Choroid plexus epithelial cell (primary cell): ENCODE data around the gene RFC1.
"Not testable (repeated sequence)": the region's sequence is repeated elsewhere in the genome, so short reads cannot be mapped to it uniquely, and the experiment has no call there.

Source experiments
- DNase-seq: peaks from one replicate; pipeline ENCODE4 v3.0.0-alpha.2; 2010; ENCODE audit warnings: low read depth
- H3K4me3 ChIP-seq: 2 replicates; pipeline ENCODE4 v1.5.1; 2011; ENCODE audit warnings: low read depth, mild to moderate bottlenecking, control low read depth, low read length, moderate library complexity
- TF ChIP-seq, protein P1 (sequence below): conservative IDR thresholded peaks from 2 replicates; pipeline ENCODE4 v1.5.1; 2011; ENCODE audit warnings: low read depth, mild to moderate bottlenecking, control low read depth, inconsistent platforms, low read length, moderate library complexity

The RFC1 gene

DNA sequence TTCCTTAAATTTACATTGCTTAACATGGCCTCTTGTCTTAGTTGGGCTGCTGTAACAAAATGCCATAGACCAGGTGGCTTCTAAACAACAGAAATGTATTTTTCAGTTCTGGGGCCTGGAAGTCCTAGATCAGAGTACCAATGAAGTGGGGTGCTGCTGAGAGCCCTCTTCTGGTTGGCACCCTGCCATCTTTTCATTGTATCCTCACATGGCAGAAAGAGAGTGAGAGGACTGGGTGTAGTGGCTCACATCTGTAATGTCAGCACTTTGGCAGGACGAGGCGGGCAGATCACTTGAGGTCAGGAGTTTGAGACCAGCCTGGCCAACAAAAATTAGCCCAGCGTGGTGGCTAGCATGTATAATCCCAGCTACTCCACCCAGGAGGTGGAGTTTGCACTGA lies 28.5 kb upstream of the RFC1 start:
- TF ChIP-seq, protein P1, sequence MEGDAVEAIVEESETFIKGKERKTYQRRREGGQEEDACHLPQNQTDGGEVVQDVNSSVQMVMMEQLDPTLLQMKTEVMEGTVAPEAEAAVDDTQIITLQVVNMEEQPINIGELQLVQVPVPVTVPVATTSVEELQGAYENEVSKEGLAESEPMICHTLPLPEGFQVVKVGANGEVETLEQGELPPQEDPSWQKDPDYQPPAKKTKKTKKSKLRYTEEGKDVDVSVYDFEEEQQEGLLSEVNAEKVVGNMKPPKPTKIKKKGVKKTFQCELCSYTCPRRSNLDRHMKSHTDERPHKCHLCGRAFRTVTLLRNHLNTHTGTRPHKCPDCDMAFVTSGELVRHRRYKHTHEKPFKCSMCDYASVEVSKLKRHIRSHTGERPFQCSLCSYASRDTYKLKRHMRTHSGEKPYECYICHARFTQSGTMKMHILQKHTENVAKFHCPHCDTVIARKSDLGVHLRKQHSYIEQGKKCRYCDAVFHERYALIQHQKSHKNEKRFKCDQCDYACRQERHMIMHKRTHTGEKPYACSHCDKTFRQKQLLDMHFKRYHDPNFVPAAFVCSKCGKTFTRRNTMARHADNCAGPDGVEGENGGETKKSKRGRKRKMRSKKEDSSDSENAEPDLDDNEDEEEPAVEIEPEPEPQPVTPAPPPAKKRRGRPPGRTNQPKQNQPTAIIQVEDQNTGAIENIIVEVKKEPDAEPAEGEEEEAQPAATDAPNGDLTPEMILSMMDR = no peak
- DNase-seq = no peak
- H3K4me3 ChIP-seq = no peak overlapping the region

DNA sequence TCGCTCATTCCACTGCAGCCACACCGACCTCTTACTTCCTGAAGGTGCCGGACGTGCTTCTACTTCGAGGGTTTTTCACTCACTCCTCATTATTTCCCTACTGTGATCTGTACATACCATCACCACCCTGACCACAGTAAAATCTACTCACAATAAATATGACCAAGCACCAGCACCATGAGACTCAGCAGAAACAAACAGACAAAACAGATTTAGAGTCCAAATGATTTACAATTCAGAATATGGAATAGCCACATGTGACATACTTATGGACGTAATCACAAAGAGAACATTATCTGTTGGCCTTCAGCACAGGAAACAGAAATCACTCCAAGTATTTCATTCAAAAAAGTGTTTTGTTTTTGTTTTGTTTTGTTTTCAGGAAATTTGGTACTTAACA lies 24.4 kb upstream of the RFC1 start:
- peak; percentile 16 for DNase-seq
- TF ChIP-seq, protein P1 = no peak
- H3K4me3 ChIP-seq = no peak overlapping the region

DNA sequence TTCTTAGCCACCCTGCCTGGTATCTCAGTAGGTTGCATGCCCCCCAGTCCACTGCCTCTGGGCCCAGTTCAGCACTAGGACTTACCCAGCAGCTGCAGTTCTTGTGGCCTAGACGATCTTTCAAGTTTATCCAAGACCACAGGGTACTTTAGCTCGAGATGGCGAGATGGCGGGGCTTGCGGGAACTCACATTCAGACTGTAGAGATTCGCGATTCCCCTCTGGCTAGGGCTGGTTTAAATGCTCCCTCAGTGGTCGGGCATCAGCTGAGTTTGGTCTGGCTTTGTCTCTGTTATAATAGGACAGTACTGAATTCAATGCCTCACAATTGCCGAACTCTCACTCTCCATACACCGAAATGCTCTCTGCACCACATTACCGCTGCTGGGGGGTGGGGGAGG lies 18.4 kb upstream of the RFC1 start:
- TF ChIP-seq, protein P1 = no peak
- no peak for DNase-seq
- H3K4me3 ChIP-seq = no peak overlapping the region

DNA sequence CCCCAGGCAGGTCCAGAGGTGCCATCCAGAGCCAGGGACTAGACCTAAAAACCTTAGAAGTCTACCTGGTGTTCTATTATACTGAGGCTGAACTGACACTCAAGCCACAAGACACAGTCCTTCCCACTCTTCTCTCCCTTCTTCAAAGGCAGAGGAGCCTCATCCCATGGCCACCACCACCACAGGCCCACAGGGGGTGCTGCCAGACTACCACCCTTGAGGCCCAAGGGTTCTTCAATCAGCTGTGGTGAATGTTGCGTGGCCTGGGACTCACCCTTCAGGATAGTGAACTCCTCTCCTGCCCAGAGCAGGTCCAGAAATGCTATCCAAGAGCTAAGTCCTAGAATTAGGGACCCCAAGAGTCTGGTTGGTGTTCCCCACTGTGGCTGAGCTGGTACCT lies 17.5 kb upstream of the RFC1 start:
- H3K4me3 ChIP-seq = no peak overlapping the region
- TF ChIP-seq, protein P1 = no peak
- DNase-seq = no peak

DNA sequence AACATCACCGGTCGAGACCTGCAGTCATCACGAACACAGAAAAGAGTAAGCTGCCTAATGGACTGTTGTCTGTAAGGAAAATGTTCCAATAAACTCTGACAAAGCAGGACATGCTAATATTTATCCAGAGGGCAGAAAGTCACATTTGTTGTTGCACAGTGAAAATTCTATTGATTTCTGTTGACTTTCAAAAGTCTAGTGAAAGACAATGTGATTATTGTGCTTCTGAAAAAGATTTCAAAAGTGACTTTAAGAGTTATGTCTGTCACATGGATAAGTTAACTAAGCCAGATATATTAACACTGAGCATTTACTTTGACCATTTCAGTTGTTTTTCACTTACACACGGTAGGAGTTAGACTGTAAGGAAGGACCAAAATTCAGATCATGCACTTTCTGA lies 9.3 kb upstream of the RFC1 start:
- DNase-seq = no peak
- TF ChIP-seq, protein P1 = no peak
- H3K4me3 ChIP-seq = no peak overlapping the region

DNA sequence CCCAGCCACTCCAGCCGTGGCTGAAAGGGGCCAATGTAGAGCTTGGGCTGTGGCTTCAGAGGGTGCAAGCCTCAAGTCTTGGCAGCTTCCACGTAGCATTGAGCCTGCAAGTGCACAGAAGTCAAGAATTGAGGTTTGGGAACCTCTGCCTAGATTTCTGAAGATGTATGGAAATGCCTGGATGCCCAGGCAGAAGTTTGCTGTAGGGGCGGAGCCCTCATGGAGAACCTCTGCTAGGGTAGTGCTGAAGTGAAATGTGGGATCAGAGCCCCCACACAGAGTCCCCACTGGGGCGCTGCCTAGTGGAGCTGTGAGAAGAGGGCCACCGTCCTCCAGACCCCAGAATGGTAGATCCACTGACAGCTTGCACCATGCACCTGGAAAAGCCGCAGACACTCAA lies 5.0 kb upstream of the RFC1 start:
- not testable (repeated sequence) for H3K4me3 ChIP-seq, DNase-seq

DNA sequence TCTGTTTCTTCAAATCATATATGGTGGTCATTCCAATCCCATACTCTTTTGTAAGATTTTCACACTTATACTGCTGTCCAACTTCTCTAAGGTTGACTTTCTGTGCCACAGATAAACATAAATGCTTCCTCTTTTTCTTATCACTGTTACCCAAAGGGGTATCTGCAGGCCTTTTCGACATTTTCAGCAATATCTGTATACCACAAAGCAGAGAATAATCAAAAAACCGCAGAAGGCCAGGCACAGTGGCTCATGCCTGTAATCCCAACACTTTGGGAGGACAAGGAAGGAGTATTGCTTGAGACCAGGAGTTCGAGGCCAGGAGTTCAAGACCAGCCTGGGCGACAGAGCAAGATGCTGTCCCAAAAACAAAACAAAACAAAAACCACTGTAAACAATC lies 3.1 kb upstream of the RFC1 start:
- H3K4me3 ChIP-seq = no peak overlapping the region
- no peak for DNase-seq
- TF ChIP-seq, protein P1 = no peak

DNA sequence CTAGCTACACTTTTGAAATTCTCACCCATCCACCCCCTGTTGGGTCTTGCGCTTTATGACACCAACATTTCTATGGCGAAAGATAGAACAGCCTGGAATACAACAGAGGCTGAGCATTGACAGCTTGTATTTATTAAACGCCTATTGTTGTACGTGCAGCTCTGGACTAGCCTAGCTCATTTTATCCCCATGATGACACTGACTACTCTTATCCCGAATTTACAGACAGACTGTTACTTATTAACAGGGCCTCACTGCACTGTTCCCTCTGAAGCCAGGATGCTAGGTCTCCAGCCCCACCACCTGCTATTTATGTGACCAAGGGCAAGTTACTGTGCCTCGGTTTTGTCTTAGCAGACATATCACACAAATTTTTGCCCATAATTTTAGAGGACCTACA lies 1.0 kb upstream of the RFC1 start:
- DNase-seq = no peak
- TF ChIP-seq, protein P1 = no peak
- no peak overlapping the region for H3K4me3 ChIP-seq
